GM18868 (cell line): ENCODE measurements around the gene IFNGR2.
"Not testable (repeated sequence)": the region's sequence is repeated elsewhere in the genome, so short reads cannot be mapped to it uniquely, and the experiment has no call there.

Experiments
- ATAC-seq: cut with Tn5 transposase; IDR thresholded peaks from one replicate; pipeline ENCODE4 v1.9.1; 2021; ENCODE audit warnings: mild to moderate bottlenecking, moderate library complexity; ENCODE audit not compliant: unreplicated experiment

Gene IFNGR2

GRCh38 chr21:33403128-33403785 lies at the start of gene IFNGR2:
Gene IFNGR2, plus strand, starts transcription at chr21:33403413. Its CDS starts 131 bp downstream, at chr21:33403544.
- ATAC-seq: peak; percentile 46

GRCh38 chr21:33355355-33355754 lies 47.9 kb upstream of the IFNGR2 start:
- no peak for ATAC-seq

- no peak for ATAC-seq
Measured at GRCh38 chr21:33355996-33356395, 47.2 kb upstream of the IFNGR2 start.

DNA sequence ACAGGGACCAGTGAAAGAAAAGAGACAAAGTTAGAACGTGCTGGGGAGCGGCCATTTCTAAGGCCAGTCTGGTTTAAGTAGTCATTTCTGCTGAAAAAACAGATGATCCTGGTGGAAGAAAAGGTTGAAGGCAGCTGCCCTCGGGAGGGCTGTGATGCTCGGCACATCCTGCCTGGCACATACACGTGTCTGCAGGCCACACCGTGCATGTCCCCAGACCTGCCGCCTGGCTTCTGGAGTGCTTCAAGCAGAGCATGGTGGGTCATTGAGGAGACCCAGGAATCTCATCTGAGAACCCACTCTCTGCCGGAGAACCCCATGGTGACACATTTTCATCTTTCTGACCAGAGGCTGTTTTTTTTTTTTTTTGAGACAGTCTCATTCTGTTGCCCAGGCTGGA lies 46.0 kb upstream of the IFNGR2 start:
- ATAC-seq: no peak

- no peak for ATAC-seq
Measured at GRCh38 chr21:33359446-33359845, 43.8 kb upstream of the IFNGR2 start.

- ATAC-seq: no peak
Measured at GRCh38 chr21:33360281-33360680, 42.9 kb upstream of the IFNGR2 start.

DNA sequence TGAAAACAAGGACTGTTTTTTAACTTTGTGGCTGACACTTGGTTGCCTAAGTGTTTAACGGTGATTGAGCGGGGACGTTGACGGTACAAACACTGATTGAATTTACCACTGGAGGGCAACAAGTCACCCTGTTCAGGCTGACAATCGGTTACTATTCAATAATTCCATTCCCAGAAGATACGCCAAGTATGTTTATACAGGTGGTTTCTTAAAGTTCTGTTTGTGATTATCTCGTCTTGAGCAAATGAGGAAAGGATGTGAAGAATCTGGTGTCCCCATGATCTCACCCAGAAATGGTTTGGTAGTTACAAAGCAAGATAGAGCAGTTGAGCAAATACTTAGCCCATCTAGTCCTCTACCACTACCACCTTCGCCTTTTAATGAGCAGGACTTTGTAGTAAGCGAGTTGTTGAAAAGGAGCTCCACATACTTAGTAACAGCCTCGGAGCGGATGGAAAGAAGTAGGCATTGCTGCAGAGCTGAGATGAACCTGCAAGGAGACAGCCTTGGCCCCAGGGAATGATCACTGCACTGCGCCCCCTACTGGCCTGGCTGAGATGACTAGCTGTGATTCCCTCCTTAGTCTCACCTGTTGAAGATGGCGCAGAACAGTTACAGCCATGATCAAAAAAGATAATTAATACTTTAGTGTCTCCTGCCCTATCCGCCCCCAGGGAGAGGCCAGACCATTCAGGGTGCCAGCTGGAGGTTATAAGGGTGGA lies 42.2 kb upstream of the IFNGR2 start:
- peak; percentile 81 for ATAC-seq

- no peak for ATAC-seq
Measured at GRCh38 chr21:33362044-33362555, 41.1 kb upstream of the IFNGR2 start.

DNA sequence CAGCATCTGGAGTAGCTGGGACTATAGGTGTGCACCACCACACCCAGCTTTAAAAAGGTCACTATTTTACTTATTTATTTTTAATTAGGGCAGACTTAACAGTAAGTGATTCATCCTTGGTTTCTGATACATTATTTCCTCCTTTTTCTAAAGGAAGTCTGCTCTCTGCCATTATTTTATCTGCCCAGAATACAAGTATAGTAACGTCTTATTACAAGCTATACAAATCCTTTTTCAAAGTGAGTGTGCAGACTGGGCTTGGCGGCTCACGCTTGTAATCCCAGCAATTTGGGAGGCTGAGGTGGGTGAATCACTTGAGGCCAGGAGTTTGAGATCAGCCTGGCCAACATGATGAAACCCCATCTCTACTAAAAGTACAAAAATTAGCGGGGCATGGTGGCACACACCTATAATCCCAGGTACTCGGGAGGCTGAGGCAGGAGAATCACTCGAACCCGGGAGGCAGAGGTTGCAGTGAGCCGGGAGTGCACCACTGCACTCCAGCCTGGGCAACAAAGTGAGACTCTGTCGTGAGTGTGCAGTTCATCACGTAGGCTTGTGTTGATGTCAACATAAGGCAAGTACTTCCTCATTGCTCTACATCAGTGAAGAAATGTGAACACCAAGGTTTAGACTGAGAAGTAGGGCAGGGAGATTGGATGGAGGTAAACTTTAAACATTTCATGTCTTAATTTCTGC lies 39.2 kb upstream of the IFNGR2 start:
- not testable (repeated sequence) for ATAC-seq

DNA sequence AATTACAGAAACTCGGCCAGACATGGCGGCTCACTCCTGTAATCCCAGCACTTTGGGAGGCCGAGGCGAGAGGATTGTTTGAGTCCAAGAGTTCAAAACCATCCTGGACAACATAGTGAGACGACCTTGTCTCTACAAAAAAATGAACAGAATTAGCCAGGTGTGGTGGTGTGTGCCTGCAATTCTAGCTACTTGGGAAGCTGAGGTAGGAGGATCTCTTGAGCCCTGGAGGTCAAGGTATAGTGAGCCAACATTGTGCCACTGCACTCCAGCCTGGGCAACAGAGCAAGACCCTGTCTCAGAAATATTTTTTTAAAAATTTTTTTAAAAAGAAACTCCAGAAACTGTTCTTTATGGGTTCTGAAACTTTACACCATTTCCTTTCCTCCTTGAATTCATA lies 38.4 kb upstream of the IFNGR2 start:
- ATAC-seq: no peak

- no peak for ATAC-seq
Measured at GRCh38 chr21:33367309-33367973, 35.8 kb upstream of the IFNGR2 start.

DNA sequence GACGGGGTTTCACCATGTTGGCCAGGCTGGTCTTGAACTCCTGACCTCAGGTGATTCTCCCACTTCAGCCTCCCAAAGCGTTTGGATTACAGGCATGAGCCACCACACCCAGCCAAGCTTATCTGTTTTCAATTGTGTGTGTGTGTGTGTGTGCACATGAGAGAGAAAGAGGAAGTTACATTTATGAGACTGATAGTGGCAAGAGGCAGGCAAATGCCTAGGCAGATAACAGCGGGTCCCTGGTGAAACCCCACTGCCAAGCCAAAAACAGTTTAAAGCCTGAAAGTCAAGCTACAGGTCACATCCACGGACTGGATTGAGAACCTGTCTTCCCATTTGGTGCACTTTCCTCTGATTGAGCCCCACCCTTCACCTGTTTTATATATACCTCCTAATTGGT lies 35.1 kb upstream of the IFNGR2 start:
- no peak for ATAC-seq

GRCh38 chr21:33368576-33368975 lies 34.6 kb upstream of the IFNGR2 start:
- no peak for ATAC-seq

DNA sequence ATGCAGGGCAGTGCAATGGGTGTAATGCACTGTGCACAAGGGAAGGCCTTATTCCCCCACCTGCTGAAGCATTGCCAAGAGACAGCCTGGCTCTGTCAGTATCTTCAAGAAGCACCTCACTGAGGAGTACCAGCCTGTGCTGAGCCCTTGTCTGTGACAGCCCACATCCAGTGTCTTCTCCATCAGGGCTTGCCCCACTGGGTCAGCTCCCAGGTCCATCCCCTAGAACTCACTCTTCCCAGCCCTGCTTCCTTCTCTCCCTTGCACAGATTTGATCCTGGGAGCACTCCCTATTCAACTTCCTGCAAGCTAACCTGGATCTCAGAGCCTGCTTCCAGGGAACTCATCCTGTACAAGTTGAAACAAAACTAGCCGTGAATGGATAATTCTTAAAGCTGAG lies 33.6 kb upstream of the IFNGR2 start:
- no peak for ATAC-seq

DNA sequence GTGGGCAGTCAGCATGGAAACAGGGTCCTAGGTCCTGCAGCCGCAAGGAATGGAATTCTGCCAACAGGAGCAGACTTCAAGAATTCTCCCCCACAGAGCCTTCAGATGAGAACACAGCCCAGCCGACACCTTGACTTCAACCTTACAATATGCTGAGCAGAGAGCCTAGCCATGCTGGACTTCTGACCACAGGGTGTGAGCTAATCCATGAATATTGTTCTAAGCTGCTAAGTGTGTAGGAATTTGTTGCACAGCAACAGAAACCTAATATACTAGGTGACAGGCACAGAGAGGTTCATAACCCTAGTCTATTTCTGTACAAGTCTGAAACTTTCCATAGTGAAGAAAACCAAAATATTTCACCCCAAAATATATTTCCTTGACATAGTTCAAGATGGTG lies 32.9 kb upstream of the IFNGR2 start:
- ATAC-seq: no peak

GRCh38 chr21:33371366-33371765 lies 31.8 kb upstream of the IFNGR2 start:
- no peak for ATAC-seq

DNA sequence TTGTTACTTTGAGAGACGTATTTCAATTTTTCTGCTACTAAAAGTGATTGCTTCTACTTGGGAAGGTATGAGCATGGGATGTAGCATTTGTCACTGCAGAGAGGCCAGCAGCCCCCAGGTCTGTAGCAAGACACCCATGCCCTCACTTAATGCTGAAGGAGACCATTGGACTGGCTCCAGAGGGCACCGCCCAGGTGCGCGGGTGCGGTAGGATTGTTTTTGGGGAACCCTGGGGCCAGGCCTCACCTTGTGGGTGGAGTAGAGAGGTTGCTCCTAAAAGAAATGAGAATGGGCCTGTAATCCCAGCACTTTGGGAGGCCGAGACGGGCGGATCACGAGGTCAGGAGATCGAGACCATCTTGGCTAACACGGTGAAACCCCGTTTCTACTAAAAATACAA lies 30.6 kb upstream of the IFNGR2 start:
- ATAC-seq: no peak

DNA sequence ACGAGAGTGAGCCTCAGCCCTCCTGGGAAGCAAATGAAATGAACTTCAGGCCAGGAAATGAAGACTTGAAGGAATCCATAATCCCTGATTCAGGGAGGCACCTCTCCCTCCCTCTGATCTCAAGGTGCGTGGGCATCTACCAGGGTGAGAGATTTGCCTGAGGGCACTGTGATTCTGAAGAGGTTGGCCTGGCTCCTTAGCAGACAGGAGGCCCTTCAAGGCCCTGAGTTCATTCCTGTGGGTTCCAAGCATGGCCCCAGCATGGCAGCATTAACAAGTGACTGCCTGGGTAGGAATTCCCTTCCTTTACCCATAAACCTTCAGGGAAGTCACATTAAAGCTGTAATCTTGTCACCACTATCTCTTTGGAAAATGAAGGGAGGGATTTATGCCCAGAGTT lies 29.8 kb upstream of the IFNGR2 start:
- no peak for ATAC-seq

GRCh38 chr21:33374080-33374449 lies 29.1 kb upstream of the IFNGR2 start:
- no peak for ATAC-seq

DNA sequence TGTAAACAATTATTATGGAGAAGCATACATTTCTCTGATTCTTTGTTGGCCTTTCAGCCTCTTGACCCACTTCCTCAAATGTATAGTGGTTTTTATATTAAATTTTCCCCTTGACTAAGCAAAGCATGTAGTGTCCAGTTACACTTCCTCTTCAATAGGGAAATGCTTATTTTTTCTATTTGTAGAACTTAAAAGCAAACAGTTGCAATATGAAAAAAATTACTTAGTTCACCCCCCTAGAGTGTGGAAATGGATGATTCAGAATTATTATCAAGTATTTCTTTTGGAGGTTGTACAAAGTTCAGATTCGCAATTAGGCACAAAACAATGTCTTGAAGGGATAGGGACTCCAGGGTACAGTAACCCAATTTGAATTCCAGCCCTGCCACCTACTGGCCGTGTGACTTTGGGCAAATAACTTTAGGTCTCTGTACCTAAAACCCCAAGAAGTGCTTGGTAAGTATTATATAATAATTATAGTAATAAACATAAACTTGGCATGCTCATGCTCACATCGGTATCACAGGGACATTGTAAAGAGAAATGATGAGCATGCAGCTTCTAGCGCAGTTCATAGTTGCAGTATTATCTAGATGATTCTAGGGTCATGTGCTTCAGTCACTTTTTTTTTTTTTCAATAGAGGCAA lies 28.6 kb upstream of the IFNGR2 start:
- ATAC-seq: peak; percentile 72

DNA sequence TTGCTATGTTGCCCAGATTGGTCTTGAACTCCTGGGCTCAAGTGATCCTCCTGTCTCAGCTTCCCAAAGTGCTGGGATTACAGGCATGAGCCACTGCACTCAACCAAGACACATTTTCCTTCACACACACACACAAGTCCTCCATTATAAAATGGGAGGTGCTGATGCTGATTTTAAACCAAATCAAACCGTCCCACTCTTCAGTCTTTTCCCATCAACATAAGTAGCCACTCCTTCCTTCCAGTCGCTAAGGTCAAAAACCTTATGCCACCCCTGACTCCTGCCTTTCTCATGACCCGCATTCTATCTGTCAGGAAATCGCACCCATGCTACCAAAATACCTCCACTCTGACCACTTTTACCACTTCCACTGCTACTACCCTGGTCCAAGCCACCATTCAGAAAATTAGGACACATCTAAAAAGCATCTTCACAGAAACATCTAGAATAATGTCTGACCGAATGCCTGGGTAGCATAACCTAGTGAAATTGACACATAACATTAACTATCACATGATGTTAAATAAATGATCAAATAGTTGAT lies 28.0 kb upstream of the IFNGR2 start:
- ATAC-seq: no peak
